IPS-20b (cell line): Measurements from ENCODE around the gene PPP4C.

Experiments used
- H3K27ac ChIP-seq: one replicate; pipeline ENCODE4 v1.5.1; 2013; ENCODE audit warnings: low read length
- H3K27me3 ChIP-seq: 2 replicates; pipeline ENCODE4 v1.6.1; 2013; ENCODE audit warnings: mild to moderate bottlenecking, low read length, inconsistent platforms; ENCODE audit not compliant: insufficient read depth
- H3K36me3 ChIP-seq: 2 replicates; pipeline ENCODE4 v1.6.1; 2013; ENCODE audit warnings: low read depth, mild to moderate bottlenecking, inconsistent platforms, low read length, moderate library complexity; ENCODE audit not compliant: insufficient read depth
- H3K4me1 ChIP-seq: 2 replicates; pipeline ENCODE4 v1.6.1; 2013; ENCODE audit warnings: mild to moderate bottlenecking, control low read depth, inconsistent platforms, low read length, moderate library complexity; ENCODE audit not compliant: insufficient read depth
- H3K4me3 ChIP-seq: 2 replicates; pipeline ENCODE4 v1.5.1; 2013; ENCODE audit warnings: mild to moderate bottlenecking, low read length, inconsistent platforms
- H3K9ac ChIP-seq: 2 replicates; pipeline ENCODE4 v1.6.1; 2013; ENCODE audit warnings: low read depth, mild to moderate bottlenecking, inconsistent platforms, low read length, moderate library complexity
- H3K9me3 ChIP-seq: 2 replicates; pipeline ENCODE4 v1.6.1; 2013; ENCODE audit warnings: mild to moderate bottlenecking, low read depth, low read length, inconsistent platforms; ENCODE audit not compliant: insufficient read depth

PPP4C gene

GRCh38 chr16:30094541-30095165 lies 18.9 kb downstream of the PPP4C start:
- Histone ChIP-seq H3K4me1 (peaks cover 8% of the 10 kb centered on the region; the same call in 1 of the 2 replicates), H3K36me3 (peaks cover 14% of the 10 kb centered on the region), H3K9ac (no peak overlapping the region), H3K9me3 (peaks cover 22% of the 10 kb centered on the region), H3K27me3 (no peaks in the 10 kb centered on the region), H3K4me3 (peak overlapping the region; percentile 65; the same call in 1 of the 2 replicates), H3K27ac (no peak overlapping the region)

GRCh38 chr16:30095166-30096078 lies 19.6 kb downstream of the PPP4C start:
- Histone ChIP-seq H3K27ac (peak overlapping the region; percentile 70), H3K27me3 (no peaks in the 10 kb centered on the region), H3K4me1 (peaks cover 8% of the 10 kb centered on the region; the same call in 1 of the 2 replicates), H3K4me3 (peak overlapping the region; percentile 65), H3K9ac (peak overlapping the region; percentile 79; the same call in 1 of the 2 replicates), H3K36me3 (peaks cover 14% of the 10 kb centered on the region), H3K9me3 (peaks cover 22% of the 10 kb centered on the region)

- H3K9me3 ChIP-seq = peaks cover 22% of the 10 kb centered on the region
Measured at GRCh38 chr16:30096105-30096861, 20.5 kb downstream of the PPP4C start, which contains the start of gene YPEL3. Gene YPEL3 (minus strand): TSS chr16:30096213. CDS start chr16:30095482, 731 bp downstream.

GRCh38 chr16:30096862-30097563 lies 21.2 kb downstream of the PPP4C start:
- H3K9ac ChIP-seq = peak overlapping the region; percentile 87; the same call in 1 of the 2 replicates
- peaks cover 8% of the 10 kb centered on the region; the same call in 1 of the 2 replicates for H3K4me1 ChIP-seq
- no peaks in the 10 kb centered on the region for H3K27me3 ChIP-seq
- H3K27ac ChIP-seq = peak overlapping the region; percentile 78
- peak overlapping the region; percentile 58 for H3K4me3 ChIP-seq
- H3K36me3 ChIP-seq = peaks cover 14% of the 10 kb centered on the region
- H3K9me3 ChIP-seq = peaks cover 22% of the 10 kb centered on the region

More at GRCh38 chr16:30096105-30096861, 20.5 kb downstream of the PPP4C start, which contains the start of gene YPEL3:
- Histone ChIP-seq H3K27ac (peak within 1 kb of the TSS; percentile 78), H3K36me3 (peaks cover 14% of the 10 kb centered on the region), H3K9ac (peak within 1 kb of the TSS; percentile 87; the same call in 1 of the 2 replicates), H3K4me3 (peak within 1 kb of the TSS; percentile 65), H3K27me3 (no peaks in the 10 kb centered on the region), H3K4me1 (peaks cover 8% of the 10 kb centered on the region; the same call in 1 of the 2 replicates)

- Histone ChIP-seq H3K4me1 (no peaks in the 10 kb centered on the region), H3K36me3 (no peaks in the 10 kb centered on the region), H3K9me3 (no peaks in the 10 kb centered on the region), H3K4me3 (no peak overlapping the region), H3K27me3 (no peaks in the 10 kb centered on the region), H3K27ac (no peak overlapping the region), H3K9ac (no peak overlapping the region)
Measured at GRCh38 chr16:30104090-30104489, 28.3 kb downstream of the PPP4C start.

- Histone ChIP-seq H3K4me1 (no peaks in the 10 kb centered on the region), H3K4me3 (no peak overlapping the region), H3K9ac (no peak overlapping the region), H3K9me3 (no peaks in the 10 kb centered on the region), H3K27me3 (no peaks in the 10 kb centered on the region), H3K27ac (no peak overlapping the region), H3K36me3 (no peaks in the 10 kb centered on the region)
Measured at GRCh38 chr16:30104492-30104891, 28.7 kb downstream of the PPP4C start.

- H3K27me3 ChIP-seq = no peaks in the 10 kb centered on the region
- H3K36me3 ChIP-seq = no peaks in the 10 kb centered on the region
- H3K27ac ChIP-seq = no peak overlapping the region
- H3K9me3 ChIP-seq = no peaks in the 10 kb centered on the region
- H3K4me3 ChIP-seq = no peak overlapping the region
- no peaks in the 10 kb centered on the region for H3K4me1 ChIP-seq
- no peak overlapping the region for H3K9ac ChIP-seq
Measured at GRCh38 chr16:30108059-30108850, 32.5 kb downstream of the PPP4C start.

GRCh38 chr16:30110661-30111060 lies 34.9 kb downstream of the PPP4C start:
- no peaks in the 10 kb centered on the region for H3K27me3 ChIP-seq
- H3K36me3 ChIP-seq = peaks cover 4% of the 10 kb centered on the region; the same call in 1 of the 2 replicates
- no peak overlapping the region for H3K9ac ChIP-seq
- no peak overlapping the region for H3K27ac ChIP-seq
- no peak overlapping the region for H3K4me3 ChIP-seq
- no peaks in the 10 kb centered on the region for H3K9me3 ChIP-seq
- H3K4me1 ChIP-seq = no peaks in the 10 kb centered on the region

GRCh38 chr16:30112197-30113030 lies 36.6 kb downstream of the PPP4C start:
- no peak overlapping the region for H3K9ac ChIP-seq

More at GRCh38 chr16:30112197-30113030, 36.6 kb downstream of the PPP4C start:
- Histone ChIP-seq H3K27ac (no peak overlapping the region), H3K27me3 (no peaks in the 10 kb centered on the region), H3K4me1 (no peaks in the 10 kb centered on the region), H3K36me3 (peaks cover 13% of the 10 kb centered on the region), H3K9me3 (no peaks in the 10 kb centered on the region), H3K4me3 (no peak overlapping the region)
